AG09319 (cell line): ENCODE measurements around the gene TEN1.

Experiments used
- DNase-seq: peaks from one replicate; pipeline ENCODE4 v3.0.0-alpha.2; 2010; ENCODE audit warnings: low read depth; ENCODE audit errors: extremely low read depth
- TF ChIP-seq, protein P1 (sequence below): IDR thresholded peaks from 2 replicates; pipeline ENCODE4 v1.5.1; 2011; ENCODE audit warnings: low read depth, mild to moderate bottlenecking, inconsistent platforms, low read length, moderate library complexity

Gene TEN1

GRCh38 chr17:76014925-76015261, 35.9 kb downstream of the TEN1 start:
- TF ChIP-seq, protein P1, sequence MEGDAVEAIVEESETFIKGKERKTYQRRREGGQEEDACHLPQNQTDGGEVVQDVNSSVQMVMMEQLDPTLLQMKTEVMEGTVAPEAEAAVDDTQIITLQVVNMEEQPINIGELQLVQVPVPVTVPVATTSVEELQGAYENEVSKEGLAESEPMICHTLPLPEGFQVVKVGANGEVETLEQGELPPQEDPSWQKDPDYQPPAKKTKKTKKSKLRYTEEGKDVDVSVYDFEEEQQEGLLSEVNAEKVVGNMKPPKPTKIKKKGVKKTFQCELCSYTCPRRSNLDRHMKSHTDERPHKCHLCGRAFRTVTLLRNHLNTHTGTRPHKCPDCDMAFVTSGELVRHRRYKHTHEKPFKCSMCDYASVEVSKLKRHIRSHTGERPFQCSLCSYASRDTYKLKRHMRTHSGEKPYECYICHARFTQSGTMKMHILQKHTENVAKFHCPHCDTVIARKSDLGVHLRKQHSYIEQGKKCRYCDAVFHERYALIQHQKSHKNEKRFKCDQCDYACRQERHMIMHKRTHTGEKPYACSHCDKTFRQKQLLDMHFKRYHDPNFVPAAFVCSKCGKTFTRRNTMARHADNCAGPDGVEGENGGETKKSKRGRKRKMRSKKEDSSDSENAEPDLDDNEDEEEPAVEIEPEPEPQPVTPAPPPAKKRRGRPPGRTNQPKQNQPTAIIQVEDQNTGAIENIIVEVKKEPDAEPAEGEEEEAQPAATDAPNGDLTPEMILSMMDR = no peak
- no peak for DNase-seq

DNA sequence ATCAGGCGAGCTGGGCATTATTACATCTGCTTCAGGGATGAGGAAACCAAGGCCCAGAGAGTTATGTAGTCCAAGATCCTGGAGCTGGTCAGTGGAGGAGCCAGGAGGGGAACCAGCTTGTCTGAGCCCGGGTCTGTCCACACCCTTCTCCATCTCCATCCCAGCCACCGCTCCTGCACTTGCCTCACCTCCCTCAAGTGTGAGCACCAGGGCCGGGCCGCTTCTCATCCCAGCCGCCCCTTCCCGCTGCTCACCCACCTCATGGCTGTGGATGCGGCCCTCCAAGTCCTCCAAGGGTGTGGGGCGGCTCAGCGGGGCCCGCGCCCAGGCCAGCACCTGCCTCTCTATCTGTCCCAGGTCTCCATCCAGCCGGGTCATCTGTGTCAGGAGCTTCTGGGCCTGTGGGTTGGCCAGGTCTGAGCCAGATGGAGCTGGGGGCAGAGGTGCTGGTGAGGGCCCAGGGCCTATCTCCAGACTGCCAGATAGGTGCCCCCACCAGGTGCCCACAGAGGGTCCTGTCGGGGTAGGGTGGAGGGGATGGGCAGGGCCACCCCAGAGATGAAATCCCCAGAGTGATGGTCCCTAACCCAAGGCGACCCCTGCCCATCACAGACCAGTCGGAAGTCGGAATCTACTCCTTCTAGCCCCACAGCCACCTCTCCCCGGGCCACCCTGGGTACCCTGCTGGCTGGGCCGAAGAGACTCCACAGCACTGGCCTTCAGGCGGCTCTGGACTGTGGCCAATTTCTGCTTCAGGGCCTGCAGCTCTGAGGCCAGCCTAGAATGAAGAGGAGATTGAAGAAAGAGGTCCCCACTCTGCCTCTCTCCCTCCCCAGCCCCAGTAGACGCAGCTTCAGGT, 38.7 kb downstream of the TEN1 start:
- no peak for DNase-seq
- TF ChIP-seq, protein P1 = no peak

DNA sequence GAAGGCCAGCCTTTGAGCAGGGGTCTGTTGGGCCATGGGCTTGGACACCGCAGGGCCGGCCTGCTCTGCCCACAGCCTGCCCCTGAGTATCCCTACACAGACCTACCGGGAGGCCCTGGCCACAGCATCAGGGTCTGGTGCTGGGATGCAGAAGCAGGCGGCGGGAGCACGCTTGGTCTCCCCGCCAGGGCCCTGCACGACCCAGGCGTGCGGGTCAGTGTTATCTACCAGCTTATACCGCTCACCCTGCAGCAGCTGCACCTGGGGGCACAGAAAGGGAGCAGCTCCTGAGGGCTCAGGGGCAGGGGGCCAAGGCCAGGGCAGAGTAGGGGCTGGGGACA, 39.3 kb downstream of the TEN1 start:
- TF ChIP-seq, protein P1 = no peak
- DNase-seq = no peak

DNA sequence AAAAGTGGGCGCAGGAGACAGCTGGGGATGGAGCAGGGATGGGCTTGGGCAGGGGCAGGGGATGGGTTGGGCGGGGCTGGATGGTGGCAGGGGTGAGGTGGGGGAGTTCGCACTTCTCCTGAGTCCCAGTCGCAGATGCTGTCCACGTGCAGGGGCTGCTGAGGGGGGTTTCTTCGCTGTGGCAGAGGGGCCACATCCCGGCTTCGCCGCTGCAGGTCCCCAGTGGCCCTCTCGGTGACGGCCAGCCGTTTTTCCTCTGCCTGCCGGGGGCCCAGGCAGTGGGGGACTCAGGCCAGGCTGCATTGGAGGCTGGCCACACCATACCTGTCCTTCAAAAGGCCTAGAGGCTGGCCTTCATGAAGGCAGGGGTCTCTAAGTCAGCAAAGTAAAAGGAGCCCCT, 39.8 kb downstream of the TEN1 start:
- TF ChIP-seq, protein P1 = no peak
- no peak for DNase-seq

DNA sequence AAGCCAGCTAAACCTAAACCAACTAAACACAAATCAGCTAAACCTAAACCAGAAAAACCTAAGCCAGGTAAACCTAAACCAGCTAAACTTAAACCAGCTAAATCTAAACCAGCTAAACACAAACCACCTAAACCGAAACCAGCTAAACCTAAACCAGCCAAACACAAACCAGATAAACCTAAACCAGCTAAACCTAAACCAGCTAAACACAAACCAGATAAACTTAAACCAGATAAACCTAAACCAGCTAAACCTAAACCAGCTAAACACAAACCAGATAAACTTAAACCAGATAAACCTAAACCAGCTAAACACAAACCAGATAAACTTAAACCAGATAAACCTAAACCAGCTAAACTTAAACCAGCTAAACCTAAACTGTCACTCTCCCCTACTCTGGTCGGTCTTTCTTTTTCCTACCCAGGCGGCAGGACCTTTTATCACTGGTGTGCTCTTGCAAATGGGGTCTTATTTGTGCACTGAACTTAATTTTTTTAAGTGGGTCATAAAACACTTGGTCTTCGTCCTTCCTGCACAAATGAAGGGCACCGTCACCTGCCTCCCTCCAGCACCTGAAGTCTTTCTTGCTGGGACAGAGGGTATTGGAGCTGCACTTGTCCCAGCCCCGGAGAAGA, 40.9 kb downstream of the TEN1 start:
- TF ChIP-seq, protein P1 = no peak
- DNase-seq = no peak

GRCh38 chr17:76022285-76022684, 43.2 kb downstream of the TEN1 start:
- no peak for DNase-seq
- TF ChIP-seq, protein P1 = no peak
